ENCODE results near the gene PUM2.

PUM2 gene

DNA sequence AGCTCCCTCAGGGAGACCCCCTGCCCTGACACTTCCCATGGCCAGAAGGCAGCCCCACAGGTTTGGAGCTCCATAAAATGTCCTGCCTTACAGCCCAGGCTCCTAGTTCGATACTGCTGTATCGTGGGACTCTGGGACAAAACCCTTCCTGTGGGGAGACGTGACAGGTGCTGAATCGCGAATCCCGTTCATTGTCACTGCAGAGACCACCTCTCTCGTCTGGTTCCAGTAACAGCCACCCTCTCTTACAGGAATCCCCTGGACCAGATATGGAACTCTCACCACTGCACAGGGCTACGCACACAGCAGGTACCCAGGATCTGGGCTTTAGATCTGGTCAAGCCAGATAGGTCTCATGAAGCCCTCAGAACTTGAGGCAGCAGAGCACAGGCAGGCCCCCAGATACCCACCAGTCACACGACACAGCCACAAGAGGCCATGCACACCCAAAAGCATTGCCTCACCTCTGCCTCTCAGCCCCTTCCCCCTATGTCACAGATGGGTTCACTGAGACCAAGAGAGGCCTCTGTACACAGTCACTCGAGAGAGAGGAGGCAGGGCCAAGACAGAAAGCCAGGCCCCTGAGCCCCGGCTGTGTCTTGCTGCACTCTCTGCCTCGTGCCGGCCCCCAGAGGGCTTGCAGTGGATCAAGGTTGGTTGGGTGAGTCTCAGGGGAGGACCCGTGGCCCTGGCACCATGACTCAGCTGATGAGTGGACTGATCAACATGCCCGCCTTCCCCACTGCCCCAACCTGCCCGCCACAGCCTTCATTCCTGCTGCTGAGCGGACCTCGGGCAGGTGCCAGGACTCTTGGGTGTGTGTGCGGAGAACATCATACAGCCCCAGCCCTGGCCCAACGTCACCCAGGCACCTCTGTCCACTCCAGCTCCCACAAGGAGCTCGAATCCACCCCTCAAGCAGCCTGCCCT, 133.3 kb downstream of the PUM2 start:
- no peak for DNase-seq (ENCODE audit: low spot score)

DNA sequence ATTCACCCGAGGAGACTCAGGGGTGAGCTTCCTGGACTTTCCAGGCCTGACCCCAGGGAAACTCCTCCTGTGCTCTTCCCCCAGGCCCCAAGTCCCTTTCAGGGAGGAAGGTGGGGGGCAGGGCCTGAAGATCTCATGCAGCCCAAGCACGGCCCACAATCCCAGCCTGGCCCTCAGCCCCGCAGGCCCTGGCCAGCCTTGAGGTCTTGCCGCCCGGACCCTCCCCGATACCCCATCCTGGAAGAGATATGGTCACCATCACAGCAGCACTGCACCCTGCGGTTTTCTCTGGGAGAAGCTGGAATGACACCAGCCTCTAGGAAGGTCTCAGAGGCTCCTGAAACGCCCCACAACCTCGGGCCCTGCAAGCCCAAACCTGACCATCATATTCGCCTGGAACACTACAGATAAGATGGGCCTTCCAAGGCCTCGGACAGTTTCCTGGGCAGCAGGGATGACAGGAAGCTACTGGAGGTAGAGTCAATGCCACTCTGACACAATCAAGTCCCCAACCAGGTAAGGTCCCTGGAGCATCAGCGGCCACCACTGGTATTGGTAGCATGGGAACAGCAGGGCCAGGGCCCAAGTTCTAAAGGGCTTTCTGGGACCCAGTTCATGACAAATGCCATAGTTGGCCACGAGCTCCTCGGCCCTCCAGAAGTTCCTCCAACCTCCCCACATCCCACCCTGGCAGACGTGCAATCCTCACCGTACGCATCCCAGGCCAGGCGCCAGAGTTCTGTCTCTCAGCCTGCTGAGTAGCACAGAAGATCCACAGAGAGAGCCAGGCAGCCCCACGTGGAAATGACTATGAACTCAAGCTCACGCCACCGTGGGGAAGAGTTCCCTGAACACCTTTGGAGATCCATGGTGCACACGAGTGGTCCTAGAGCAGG, 134.3 kb downstream of the PUM2 start:
- DNase-seq (ENCODE audit: low spot score): no peak

DNA sequence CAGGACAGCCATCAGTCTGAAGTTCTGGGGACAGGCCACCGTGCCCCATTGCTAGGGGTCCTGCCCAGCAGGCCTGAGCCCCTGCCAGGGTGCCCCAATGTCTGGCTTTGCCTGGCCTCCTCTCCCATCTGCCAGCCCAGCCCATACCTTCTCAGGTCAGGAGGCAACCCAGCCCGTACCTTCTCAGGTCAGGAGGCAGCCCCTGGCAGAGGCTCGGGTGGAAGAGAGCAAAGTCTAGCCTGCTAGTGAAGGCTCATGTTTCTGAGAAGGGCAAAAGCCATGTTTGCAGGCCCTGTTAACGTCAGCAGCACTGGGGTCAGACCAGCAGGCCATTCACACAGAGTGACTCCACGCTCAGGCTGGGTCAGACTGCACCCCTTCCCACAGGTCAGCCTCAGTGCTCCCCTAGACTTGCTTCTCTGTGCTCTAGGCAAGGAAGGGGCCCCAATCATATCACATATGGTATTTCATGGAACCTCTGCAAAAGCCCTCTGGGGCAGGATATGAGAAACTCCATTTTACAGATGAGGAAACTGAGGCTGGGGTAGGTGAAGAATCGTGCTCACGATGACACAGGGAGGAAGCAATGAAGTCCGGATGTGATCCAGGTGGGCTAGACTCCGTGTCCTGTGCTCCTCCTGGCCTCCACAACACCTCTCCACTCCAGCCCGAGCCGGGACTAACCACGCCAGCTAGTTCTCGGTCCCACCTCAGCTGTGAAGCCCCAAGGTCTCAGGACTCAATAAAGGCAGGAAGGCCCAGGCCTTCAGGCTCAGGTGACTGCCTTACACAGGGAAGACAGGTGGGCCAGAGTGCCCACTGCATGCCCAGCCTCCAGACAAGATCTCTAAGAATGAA, 135.2 kb downstream of the PUM2 start:
- no peak for DNase-seq (ENCODE audit: low spot score)

DNA sequence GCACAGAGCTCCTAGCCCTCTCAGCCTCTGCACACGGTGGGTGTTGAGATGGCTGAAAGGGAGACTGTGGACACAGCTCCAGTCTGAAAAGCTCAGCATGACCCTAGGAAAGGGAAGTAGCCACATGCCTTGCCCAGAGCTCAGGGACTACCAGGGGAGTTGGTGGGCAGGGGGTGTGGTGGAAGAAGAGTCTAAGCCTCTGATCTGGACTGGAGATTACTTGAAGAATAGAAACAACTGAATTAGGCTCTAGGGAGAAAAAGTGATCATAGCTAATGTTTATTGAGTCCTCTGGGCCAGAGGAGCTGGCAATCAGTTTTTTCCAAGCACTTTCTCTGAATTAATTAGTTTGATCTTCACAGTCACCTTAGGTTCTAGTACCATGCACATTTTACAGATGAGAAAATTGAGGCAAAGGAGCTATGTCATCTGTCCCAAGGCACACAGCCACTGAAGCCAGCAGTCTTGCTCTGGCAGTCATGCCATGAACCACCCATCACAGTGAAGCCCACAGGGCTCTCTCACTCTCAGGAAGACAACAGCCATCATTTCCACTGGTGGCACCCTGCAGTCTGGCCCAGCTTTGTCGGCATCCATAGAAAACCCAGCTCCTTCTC, 136.0 kb downstream of the PUM2 start:
- no peak for DNase-seq (ENCODE audit: low spot score)

DNA sequence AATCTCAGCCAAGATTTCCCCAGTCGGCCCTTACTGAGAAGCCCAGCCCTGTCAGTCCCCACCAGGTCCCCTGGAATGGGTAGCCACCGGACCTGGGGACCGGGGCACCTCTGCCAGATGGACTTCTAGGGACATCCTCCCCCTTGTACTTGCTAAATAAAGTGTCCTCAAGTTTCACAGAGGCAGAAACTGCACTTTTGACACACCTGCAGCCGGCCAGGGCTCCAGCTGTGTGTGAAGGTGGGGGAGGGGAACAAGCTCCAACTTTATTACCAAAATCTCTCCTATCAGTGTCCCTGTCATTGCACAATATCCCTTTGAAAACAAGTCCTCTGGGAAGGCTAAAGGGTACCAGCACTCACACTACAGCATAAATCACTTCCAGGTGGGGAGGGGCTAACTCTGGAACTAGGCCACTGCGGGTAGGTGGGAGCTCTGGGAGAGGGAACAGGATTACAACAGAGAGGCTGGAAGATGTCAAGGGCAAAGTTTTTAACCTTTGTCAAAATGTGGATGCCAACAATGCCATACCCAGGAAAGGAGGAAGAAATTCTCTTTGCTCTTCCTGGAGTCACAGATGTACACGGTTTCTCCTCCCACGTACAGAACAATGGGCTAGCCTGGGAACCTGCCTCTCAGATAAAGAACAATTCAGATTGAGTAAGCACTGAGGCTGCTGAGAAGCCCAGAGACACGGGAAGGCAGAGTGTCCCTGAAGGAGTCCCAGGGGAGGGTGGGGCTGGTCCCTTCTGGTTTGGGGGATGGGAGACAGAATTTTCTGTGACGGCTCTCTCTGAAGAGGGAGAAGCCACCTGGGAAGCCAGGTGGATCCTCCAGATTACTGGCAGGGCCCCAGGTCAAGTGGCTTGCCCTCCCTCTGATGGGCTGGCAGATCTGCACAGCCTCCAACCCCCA, 136.7 kb downstream of the PUM2 start:
- no peak for DNase-seq (ENCODE audit: low spot score)

DNA sequence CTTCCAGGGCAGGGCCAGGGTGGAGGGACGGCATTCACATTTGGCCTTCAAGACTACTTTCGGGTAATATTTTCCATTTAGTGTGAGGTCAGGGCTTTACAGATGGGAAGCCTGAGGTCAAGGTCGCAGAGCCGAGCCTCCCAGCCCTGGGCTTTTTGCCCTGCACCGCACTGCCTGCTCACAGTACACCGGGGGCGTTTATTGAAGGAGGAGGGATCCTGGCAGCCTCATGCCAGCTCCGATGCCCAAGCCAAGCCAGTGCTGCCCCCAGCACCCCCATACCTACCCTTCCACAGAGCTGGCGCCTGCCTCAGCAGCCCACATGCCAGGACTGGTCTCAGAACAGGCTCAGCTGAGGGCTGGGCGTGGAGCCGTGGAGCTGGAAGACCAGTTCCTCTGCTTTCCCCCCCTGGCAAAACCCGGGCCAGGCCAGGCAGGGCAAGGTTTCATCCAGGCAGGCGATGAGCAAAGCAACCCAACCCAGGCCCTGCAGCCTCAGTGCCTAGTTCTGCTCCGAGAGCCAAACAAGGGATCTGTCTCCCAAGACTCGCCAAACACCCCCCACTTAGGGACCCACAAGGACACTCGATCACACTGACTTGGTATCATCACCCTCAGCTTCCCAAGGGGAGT, 137.7 kb downstream of the PUM2 start:
- no peak for DNase-seq (ENCODE audit: low spot score)

DNA sequence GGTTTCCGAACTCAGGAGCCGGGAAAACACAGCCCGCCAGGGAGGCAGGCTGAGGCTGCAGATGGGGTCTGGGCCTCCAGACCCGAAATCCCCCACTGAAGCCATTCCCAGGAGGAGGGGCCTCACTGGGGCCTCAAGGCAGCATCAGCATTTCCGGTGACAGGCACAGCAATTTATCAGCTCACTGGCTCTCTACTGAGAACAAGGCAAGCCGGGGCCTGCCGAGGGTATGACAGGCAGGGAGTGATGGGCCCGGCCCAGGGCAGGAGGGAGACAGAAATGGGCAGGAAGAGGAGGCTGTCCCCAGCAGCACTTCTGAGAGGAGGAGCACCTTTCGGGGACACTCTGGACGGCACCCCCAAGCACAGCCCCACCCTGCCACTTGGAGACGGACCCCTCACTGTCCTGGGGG, 138.2 kb downstream of the PUM2 start:
- DNase-seq (ENCODE audit: low spot score): no peak

DNA sequence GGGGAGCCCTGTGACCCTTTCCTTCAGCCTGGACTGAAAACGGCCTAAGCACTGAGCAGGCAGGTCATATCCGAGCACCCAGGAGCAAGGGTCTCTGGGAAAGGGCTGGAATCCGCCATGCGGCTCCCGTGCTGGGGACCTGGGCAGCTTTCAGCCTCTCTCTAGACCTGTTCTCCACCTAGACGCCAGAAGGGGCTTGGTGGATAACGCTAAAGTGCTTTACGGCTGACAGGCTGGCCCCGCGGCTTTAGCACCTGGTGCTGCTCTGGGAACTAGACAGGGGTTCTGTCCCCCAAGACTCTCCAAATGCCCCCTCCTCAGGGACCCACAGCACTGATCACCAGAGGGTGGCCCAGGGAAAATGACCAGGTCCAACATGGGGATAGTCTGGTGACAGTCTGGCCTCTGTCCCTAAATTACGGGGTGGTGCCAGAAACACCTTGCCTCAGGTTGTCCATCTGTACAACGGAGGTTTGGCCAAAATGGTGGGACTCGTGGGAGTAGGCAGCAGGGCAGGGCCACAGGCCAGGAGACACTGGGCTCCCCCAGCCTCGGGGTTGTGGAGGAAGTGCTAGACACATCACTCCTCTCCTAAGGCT, 138.7 kb downstream of the PUM2 start:
- no peak for DNase-seq (ENCODE audit: low spot score)

DNA sequence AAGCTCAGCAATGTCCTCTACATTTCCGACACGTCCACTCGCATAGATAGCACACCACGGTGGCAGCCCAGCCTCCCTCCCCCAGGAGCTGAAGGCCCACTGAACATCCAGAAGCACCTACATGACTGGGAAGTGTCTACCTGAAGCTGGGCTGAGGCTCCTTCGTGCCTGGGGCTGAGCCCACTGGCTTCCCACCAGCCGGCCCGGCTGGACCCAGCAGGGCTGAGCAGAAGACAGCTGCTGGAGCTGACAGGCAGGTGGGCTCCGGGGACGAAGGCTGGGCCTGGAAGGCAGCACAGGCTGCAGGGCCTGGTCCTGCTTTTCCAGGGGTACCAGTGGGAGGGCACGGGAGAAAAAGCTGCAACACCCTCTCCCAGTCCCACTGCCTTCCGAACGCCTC, 139.2 kb downstream of the PUM2 start:
- DNase-seq (ENCODE audit: low spot score): no peak

DNA sequence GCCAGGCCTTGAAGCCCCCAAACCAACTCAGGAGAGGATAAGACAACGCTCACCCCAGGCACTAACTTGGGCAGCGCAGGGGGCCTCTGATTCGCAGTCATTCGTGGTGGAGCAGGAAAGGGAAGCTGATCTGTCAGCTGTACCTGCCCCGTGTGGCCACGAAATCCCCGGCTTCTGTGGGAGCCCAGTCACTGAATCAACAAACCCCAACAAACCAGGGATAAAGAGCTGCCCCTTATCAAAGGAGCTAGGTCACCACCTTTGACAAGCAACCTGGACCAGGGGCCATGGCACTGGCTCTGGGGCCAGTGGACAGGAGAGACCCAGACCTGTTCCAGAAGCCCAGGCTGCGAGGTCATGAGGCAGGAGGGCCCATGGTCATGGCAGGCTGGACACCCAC, 140.2 kb downstream of the PUM2 start:
- no peak for DNase-seq (ENCODE audit: low spot score)

DNA sequence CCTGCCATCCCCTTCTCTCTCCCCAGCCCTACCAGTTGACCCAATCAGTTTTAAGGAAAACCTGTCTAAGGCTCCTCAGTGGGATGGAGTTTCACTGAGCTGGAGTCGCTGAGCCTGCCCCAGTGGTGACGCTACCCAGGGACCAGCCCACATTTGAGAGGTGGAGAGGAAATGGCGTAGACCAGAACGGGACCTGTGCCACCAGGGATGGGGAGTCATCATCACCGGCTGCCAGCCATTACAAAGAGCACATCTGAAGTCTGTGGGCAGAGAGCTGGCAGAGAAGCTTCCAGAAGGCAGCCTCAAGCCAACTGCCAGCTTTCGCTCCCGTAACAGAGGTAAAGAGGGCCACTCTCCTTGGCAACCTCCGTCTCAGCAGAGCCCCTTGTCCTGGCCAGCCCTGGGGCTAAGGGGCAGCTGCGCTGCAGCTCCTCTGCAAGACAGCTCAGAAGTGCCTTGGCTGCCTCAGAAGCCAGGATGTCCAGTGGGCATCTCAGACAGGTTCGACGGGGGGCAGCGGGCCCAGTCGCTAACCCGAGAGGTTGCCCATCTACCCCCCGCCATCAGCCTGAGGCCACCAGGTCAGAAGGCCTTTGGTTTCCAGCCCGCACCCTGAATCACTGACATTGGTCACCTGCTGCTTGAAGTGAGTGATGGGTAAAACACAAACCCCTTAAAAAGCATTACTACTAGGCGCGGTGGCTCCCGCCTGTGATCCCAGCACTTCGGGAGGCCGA, 141.1 kb downstream of the PUM2 start:
- DNase-seq (ENCODE audit: low spot score): no peak

DNA sequence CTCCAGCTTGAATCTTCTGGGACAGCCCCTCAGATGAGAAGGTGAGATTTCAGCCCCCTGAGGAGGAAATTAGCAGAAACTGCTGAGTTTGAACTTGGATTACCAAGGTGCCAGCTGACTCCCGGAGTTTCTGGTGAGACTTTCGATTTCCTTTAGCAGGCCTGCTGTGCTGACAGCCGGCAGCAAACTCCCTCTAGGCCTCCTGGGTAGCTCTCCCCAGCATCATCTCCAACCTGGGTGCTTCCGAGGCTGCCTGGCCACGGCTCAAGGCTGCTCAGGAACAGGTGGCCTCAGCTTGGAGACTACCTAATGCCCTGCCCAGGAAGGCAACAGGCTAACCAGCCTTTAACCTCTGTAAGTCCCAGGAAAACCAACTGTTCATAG, 142.2 kb downstream of the PUM2 start:
- no peak for DNase-seq (ENCODE audit: low spot score)

DNA sequence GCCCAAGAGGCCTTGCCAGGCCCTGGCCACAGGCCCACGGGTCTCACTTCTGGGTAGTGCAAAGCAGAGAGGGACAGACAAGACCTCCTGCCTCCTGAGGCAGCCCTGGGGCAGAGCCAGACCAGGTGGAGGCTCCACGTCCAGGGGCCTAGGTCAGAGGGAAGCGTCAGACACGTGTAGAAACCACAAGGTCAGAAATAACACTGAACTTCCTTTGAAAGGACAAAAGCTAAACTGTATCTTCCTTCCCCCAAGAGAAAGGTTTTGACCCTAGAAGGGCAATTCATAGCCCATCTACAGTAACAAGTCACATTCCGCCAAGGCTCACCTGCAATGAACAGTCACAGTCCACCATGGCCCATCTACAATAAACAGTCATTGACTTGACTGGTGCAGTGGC, 143.6 kb downstream of the PUM2 start:
- no peak for DNase-seq (ENCODE audit: low spot score)

DNA sequence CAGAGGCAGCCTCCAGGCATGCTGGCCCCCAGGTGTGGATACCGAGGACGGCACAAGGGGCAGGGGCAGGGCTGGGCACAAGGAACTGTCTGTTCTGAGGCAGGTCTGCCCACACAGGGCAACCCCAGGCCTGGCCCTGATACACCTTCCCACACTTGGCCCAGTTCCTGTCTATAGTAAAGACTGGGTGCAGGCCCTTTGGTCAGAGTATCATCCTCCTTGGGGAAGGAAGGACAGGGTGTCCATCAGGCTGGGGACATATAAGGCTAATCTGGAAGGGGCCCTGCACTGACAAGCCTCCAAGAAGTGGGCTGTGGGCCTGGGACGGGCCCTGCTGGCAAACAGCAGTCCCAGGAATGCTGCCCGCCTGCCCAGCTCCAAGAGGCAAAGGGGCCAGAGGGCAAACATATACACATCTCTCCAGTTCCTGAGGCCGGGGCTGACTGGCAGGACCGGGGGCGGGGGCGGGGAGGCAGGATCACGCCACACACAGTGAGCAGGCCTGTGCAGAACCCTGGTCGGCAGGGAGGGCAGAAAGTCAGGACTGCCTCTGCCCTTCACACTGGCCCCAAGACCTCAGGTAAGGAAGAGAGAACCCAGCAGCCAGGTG, 144.6 kb downstream of the PUM2 start:
- DNase-seq (ENCODE audit: low spot score): no peak

DNA sequence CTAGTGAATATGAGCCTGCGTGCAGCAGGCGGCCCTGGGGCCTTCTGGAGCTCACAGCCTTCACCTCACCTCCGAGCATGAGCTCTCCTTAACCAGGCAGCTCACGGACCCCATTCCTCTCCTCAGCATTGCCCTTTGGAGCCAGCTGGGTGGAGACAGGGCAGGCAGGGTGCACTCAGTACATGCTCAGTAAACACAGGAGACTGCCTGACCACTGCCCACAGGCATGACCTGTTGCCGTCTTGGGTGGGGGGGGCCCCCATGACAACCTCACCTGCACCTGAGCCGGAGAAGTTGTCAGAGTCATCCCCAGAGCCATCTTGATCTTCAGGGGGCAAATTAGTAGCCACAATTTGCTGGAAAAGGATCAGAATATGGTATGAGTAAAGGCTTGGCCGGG, 145.6 kb downstream of the PUM2 start:
- DNase-seq (ENCODE audit: low spot score): no peak

DNA sequence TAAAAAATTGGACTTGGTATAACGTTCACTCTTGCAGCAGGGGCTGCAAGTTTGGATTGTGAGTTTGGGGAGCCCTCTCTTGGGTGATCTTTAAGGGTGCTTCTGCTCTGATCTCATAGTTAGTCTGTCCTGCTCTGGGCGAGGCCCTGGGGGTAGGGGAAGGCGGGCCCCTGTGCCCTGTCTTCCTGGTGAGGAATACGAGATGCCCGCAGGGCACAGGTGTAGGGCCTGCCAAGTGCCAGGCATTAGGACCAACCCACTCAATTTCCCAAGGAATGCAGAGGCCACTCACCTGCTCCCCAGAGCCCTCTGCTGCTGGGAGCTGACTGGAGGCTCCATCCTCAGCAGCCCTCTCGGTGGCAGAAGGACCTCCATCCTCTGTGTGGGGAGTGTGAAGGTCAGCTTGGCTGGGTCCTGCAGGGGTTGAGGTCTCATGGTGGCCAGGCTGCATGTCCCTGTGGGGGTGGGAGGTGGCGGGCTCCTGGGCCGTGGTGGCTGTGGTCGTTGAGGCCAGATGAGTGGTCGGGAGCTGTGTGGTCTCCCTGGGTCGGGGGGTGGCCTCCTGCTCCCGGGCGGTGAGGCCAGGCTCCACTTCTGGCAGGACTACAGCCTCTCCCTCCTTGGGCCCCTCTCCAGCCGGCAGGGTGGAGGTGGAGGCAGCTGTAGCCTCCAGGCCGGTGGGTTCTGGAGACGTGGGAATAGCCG, 147.0 kb downstream of the PUM2 start:
- no peak for DNase-seq (ENCODE audit: low spot score)

DNA sequence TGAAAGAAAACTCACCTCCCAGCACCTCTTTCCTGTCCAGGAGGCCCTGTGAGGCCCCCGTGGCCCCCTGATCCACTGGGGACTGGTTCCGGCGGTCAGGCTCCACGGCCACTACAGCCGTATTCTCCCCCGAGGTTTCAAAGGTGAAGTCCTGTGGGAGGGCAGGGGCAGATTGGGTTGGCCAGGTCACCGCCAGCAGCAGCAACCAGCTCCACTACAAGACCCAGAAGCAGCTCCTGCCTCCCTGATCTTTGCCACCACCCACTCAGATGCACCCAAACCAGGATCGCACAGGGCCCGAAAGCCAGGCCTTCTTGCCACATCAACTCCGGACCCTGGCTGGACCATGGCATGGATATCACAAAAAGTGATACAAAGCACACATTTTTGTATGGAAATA, 147.6 kb downstream of the PUM2 start:
- no peak for DNase-seq (ENCODE audit: low spot score)

DNA sequence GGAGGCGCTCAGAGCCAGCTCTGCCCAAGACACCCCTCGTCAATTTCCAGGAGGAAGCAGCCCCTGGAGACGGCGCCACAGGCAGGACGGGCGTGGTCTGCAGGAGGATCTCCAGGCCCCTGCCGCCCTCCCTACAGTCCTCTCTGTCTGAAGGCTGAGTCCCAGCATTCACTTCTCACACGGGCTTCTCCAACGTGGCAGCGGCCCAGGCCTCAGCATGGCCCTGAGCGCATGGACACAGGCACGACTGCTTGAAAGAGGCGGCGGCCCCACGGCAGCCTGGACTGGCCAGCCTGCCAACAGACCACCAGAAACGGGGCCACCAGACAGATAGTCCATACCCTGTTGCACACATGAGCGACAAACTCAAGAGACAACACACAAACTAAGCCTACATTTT, 149.0 kb downstream of the PUM2 start:
- no peak for DNase-seq (ENCODE audit: low spot score)

All from GM03348 (cell line).